Measurements from ENCODE around the gene ASTN2. TPM values are rescaled to one million over a fixed set of nuclear protein-coding genes. Genes with fewer than 3 reads are reported as not detected.

ASTN2 gene
- total RNA-seq, 4 donors from 2014 or later, result 0.97 to 4.7 (median 3.0) TPM

GRCh38 chr9:117093891-117094844 is 320.7 kb downstream of the ASTN2 start:
- WGBS, 2 donors, result 41 to 50% methylated on average over 4 of the region's 4 CpGs
- intact Hi-C loops (cut with DNase I; ENCODE audit: low total_unique reads), result no loop called here
- H3K4me3 ChIP-seq (ENCODE audit: low read depth, poor library complexity, severe bottlenecking), result no peak overlapping the region
- no peak for DNase-seq (ENCODE audit: low spot score in 2 of 2)
- TF ChIP-seq POLR2A (IDR thresholded peaks at IDR 0.05), result no peak
- no peak for TF ChIP-seq CTCF (IDR thresholded peaks at IDR 0.05)

- intact Hi-C loops (cut with DNase I; ENCODE audit: low total_unique reads), result no loop called here
- 0 to 23% methylated on average over 1 of the region's 1 CpG for WGBS, 2 donors
- no peak for TF ChIP-seq POLR2A (IDR thresholded peaks at IDR 0.05)
- TF ChIP-seq CTCF (IDR thresholded peaks at IDR 0.05), result no peak
- no peak for DNase-seq (ENCODE audit: low spot score in 2 of 2)
- H3K4me3 ChIP-seq (ENCODE audit: low read depth, poor library complexity, severe bottlenecking), result no peak overlapping the region
Measured at GRCh38 chr9:117092582-117092981, 322.3 kb downstream of the ASTN2 start.

- intact Hi-C loops (cut with DNase I; ENCODE audit: low total_unique reads), result no loop called here
- H3K4me3 ChIP-seq (ENCODE audit: low read depth, poor library complexity, severe bottlenecking), result no peak overlapping the region
- WGBS, 2 donors, result 31 to 39% methylated on average over 4 of the region's 4 CpGs
- no peak for TF ChIP-seq POLR2A (IDR thresholded peaks at IDR 0.05)
- TF ChIP-seq CTCF (IDR thresholded peaks at IDR 0.05), result no peak
- no peak for DNase-seq (ENCODE audit: low spot score in 2 of 2)
Measured at GRCh38 chr9:117091529-117091928, 323.3 kb downstream of the ASTN2 start.

- no peak overlapping the region for H3K4me3 ChIP-seq (ENCODE audit: low read depth, poor library complexity, severe bottlenecking)
- TF ChIP-seq CTCF (IDR thresholded peaks at IDR 0.05), result no peak
- no peak for TF ChIP-seq POLR2A (IDR thresholded peaks at IDR 0.05)
- 79 to 90% methylated on average over 6 of the region's 6 CpGs for WGBS, 2 donors
- intact Hi-C loops (cut with DNase I; ENCODE audit: low total_unique reads), result no loop called here
- DNase-seq (ENCODE audit: low spot score in 2 of 2), result no peak
Measured at GRCh38 chr9:117088786-117089185, 326.1 kb downstream of the ASTN2 start.

- WGBS, 2 donors, result 53 to 63% methylated on average over 4 of the region's 4 CpGs
- intact Hi-C loops (cut with DNase I; ENCODE audit: low total_unique reads), result no loop called here
- DNase-seq (ENCODE audit: low spot score in 2 of 2), result no peak
- no peak overlapping the region for H3K4me3 ChIP-seq (ENCODE audit: low read depth, poor library complexity, severe bottlenecking)
- TF ChIP-seq POLR2A (IDR thresholded peaks at IDR 0.05) (no peak), CTCF (IDR thresholded peaks at IDR 0.05) (no peak)
Measured at GRCh38 chr9:117088140-117088539, 326.7 kb downstream of the ASTN2 start.

Data from lower leg skin (tissue), 4 donors.